OCI-LY3 (cell line): ENCODE data around the gene ERH.

ENCODE experiments used
- H2AFZ ChIP-seq: fragments of 200-600, 300-600 bp; shearing (Covaris generic); 2 replicates; pipeline ENCODE4 v1.6.0; 2014; ENCODE audit warnings: antibody characterized with exemption, low read depth, low read length
- H3K27ac ChIP-seq: fragments of 200-600, 300-600 bp; sonication (generic); 2 replicates; pipeline ENCODE4 v1.5.1; 2014; ENCODE audit warnings: mild to moderate bottlenecking, low read length, moderate library complexity, mixed read lengths
- H3K27me3 ChIP-seq: fragments of 200-600, 300-600 bp; sonication (generic); 2 replicates; pipeline ENCODE4 v1.6.1; 2014; ENCODE audit warnings: low read depth, low read length, mixed read lengths
- H3K36me3 ChIP-seq: fragments of 200-600, 300-600 bp; sonication (generic); replicated peaks from 2 replicates; pipeline ENCODE3; 2014; ENCODE audit warnings: low read depth, low read length, mixed read lengths
- H3K4me1 ChIP-seq: fragments of 300-600, 200-600 bp; sonication (generic); 2 replicates; pipeline ENCODE4 v1.6.1; 2014; ENCODE audit warnings: low read length, mixed read lengths
- H3K4me2 ChIP-seq: fragments of 200-600, 300-600 bp; sonication (generic); 2 replicates; pipeline ENCODE4 v1.6.1; 2014; ENCODE audit warnings: low read length, mixed read lengths
- H3K4me3 ChIP-seq: fragments of 300-600, 200-600 bp; sonication (generic); 2 replicates; pipeline ENCODE4 v1.5.1; 2014; ENCODE audit warnings: antibody characterized with exemption, mild to moderate bottlenecking, low read length, moderate library complexity
- H3K79me2 ChIP-seq: fragments of 300-600, 200-600 bp; shearing (Covaris generic); 2 replicates; pipeline ENCODE4 v1.6.1; 2014; ENCODE audit warnings: mild to moderate bottlenecking, low read length, mixed read lengths
- H3K9ac ChIP-seq: fragments of 300-600, 200-600 bp; shearing (Covaris generic); 2 replicates; pipeline ENCODE4 v1.6.0; 2014; ENCODE audit warnings: mild to moderate bottlenecking, low read length, moderate library complexity
- H3K9me3 ChIP-seq: fragments of 200-600, 300-600 bp; shearing (Covaris generic); 2 replicates; pipeline ENCODE4 v1.6.1; 2014; ENCODE audit warnings: low read length, mixed read lengths; ENCODE audit not compliant: insufficient read depth
- H4K20me1 ChIP-seq: fragments of 200-600, 300-600 bp; sonication (generic); 2 replicates; pipeline ENCODE4 v1.6.1; 2016; ENCODE audit warnings: low read length, mixed read lengths; ENCODE audit not compliant: insufficient read depth
- CTCF ChIP-seq: fragments of 200-600, 300-600 bp; sonication (generic); IDR thresholded peaks from 2 replicates; pipeline ENCODE4 v1.5.1; 2014; ENCODE audit warnings: antibody characterized with exemption, low read length, low read depth
- EZH2phosphoT487 ChIP-seq: fragments of 200-600 bp; shearing (Covaris generic); IDR thresholded peaks from 2 replicates; pipeline ENCODE4 v1.6.1; 2018; ENCODE audit warnings: antibody characterized with exemption, mixed run types, low read depth

ERH gene

GRCh38 chr14:69351911-69352310 lies 46.2 kb downstream of the ERH start:
- H2AFZ ChIP-seq = no peak overlapping the region
- peaks cover 3% of the 10 kb centered on the region; the same call in 1 of the 2 replicates for H3K79me2 ChIP-seq
- no peaks in the 10 kb centered on the region for H4K20me1 ChIP-seq
- H3K27me3 ChIP-seq = no peaks in the 10 kb centered on the region
- no peak overlapping the region for H3K9ac ChIP-seq
- H3K27ac ChIP-seq = no peak overlapping the region
- no peaks in the 10 kb centered on the region for H3K9me3 ChIP-seq
- TF ChIP-seq EZH2phosphoT487 = no peak
- no peaks in the 10 kb centered on the region for H3K36me3 ChIP-seq
- no peak overlapping the region for H3K4me3 ChIP-seq
- H3K4me2 ChIP-seq = 0 out of 2 replicates have a peak overlapping the region, but pooled peaks have one; percentile 1
- peaks cover 62% of the 10 kb centered on the region for H3K4me1 ChIP-seq

- no peak overlapping the region for H3K4me3 ChIP-seq
Observed at GRCh38 chr14:69351385-69351784, 46.7 kb downstream of the ERH start.

GRCh38 chr14:69350892-69351291 lies 47.2 kb downstream of the ERH start:
- Histone ChIP-seq H3K4me2 (peak overlapping the region; percentile 1; the same call in 1 of the 2 replicates), H4K20me1 (no peaks in the 10 kb centered on the region), H2AFZ (no peak overlapping the region), H3K27ac (no peak overlapping the region), H3K27me3 (no peaks in the 10 kb centered on the region), H3K36me3 (no peaks in the 10 kb centered on the region), H3K9me3 (no peaks in the 10 kb centered on the region), H3K4me3 (no peak overlapping the region), H3K79me2 (peaks cover 3% of the 10 kb centered on the region; the same call in 1 of the 2 replicates), H3K9ac (no peak overlapping the region), H3K4me1 (peaks cover 63% of the 10 kb centered on the region)
- TF ChIP-seq EZH2phosphoT487 (no peak), CTCF (peak; percentile 23; the same call in 1 of the 2 replicates)

More at GRCh38 chr14:69351385-69351784, 46.7 kb downstream of the ERH start:
- H3K9me3 ChIP-seq = no peaks in the 10 kb centered on the region
- peaks cover 64% of the 10 kb centered on the region for H3K4me1 ChIP-seq
- no peaks in the 10 kb centered on the region for H3K36me3 ChIP-seq
- no peak overlapping the region for H3K9ac ChIP-seq
- H3K4me2 ChIP-seq = peak overlapping the region; percentile 1; the same call in 1 of the 2 replicates
- TF ChIP-seq EZH2phosphoT487 (no peak), CTCF (no peak)
- H2AFZ ChIP-seq = no peak overlapping the region
- no peaks in the 10 kb centered on the region for H4K20me1 ChIP-seq
- no peaks in the 10 kb centered on the region for H3K27me3 ChIP-seq
- peaks cover 3% of the 10 kb centered on the region; the same call in 1 of the 2 replicates for H3K79me2 ChIP-seq
- no peak overlapping the region for H3K27ac ChIP-seq

- Histone ChIP-seq H4K20me1 (no peaks in the 10 kb centered on the region), H3K27ac (no peak overlapping the region), H3K4me2 (no peak overlapping the region), H3K4me3 (no peak overlapping the region), H3K79me2 (peaks cover 3% of the 10 kb centered on the region; the same call in 1 of the 2 replicates), H2AFZ (no peak overlapping the region), H3K9me3 (no peaks in the 10 kb centered on the region), H3K9ac (no peak overlapping the region), H3K27me3 (no peaks in the 10 kb centered on the region), H3K36me3 (no peaks in the 10 kb centered on the region), H3K4me1 (peaks cover 48% of the 10 kb centered on the region)
- no peak for TF ChIP-seq EZH2phosphoT487
- no peak for TF ChIP-seq CTCF
Observed at GRCh38 chr14:69349091-69349777, 48.9 kb downstream of the ERH start.
